DLD1 (cell line): ENCODE data around the gene RCAN1.

Source experiments
- in situ Hi-C: cut with HindIII; loops from 2 replicates; pipeline ENCODE4 v1.10.0; 2017; ENCODE audit warnings: low sequenced_read_pairs

RCAN1 gene

GRCh38 chr21:34599534-34600101 is 15.3 kb downstream of the RCAN1 start:
- in situ Hi-C loops = no loop called here

DNA sequence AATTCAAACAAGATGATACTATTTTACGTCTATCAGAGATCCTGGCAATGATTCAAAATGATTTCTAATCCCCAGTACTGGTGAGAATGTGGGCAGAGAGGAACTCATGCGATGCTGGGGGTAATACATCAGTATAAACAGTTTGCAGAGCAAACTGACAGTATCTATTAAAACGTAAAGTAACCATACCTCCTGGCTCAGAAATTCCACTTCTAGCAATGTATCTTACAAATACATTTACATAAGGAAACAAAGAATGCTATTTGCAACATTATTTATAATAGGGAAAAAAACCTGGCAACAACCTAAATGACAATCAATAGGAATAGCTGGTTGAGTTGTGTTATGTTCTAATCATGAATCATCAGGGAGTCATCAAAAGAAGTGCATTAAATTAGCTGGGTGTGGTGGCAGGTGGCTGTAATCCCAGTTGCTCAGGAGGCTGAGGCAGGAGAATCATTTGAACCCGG is 15.9 kb downstream of the RCAN1 start:
- in situ Hi-C loops = no loop called here

DNA sequence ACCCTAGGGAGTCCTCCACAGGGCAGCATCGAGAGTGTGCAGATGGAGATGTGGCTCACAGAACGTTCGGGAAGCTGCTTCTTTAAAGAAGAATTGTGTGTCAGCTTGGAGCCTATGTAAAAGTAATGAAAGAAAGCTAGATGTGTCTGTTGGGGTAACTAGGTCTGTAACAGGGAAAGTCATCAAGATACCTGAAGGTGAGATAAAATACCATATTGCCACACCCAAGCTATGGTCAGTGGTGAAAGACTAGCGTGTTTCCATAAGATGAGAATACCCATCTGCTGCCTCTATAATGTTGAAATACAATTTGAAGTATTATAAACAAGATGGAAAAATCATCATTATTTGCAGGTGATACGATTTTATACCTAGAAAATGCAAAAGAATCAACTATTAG is 17.5 kb downstream of the RCAN1 start:
- in situ Hi-C loops = no loop called here

GRCh38 chr21:34596561-34597271 is 18.2 kb downstream of the RCAN1 start:
- in situ Hi-C loops = no loop called here

DNA sequence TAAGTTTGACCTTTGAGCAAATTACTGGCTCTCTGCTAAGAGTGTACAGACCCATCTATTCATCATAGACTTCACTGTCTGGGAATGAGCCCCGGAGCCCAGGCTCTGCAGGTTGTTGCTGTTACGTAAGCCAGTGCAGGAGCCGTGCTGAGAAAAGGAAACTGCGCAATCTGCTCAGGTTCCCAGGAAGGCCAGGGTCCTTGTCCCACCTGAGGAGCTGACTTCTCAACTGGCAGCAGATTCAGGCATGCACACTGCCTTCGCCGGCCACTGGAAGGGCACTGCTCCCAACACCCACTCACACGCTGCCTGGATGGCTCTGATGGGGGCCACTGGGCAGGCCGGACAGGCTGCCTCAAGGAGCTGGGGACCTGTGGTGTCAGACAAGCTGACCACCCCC is 19.5 kb downstream of the RCAN1 start:
- in situ Hi-C loops = no loop called here

DNA sequence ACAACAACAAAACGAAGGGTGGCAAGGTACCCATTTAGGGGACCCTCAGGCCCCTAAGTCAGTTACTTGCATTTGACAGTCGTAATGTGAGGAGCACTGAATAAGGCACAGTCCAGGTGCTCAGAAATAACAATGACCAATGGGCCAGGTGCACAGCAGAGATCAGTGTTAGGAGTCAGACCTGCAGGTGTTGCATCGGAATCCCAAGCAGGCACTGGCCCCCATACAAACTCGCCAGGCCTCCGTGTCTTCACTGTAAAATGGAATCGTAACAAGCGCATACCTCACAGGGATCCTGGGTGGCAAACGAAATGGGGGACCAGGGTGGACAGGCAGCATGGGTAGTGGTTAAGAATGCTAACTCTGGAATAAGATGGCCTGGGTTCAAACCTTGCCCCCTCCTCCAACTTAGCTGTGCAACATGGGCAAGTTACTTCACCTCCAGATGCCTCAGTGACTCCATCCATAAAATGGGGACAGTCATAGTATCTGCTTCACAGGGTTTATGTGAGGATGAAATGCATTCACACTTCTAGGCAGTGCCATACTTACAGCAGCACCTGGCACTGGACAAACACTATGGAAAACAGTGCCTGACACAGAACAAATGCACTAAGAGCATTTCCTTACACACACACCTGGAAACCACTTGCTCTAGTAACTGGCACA is 20.2 kb downstream of the RCAN1 start:
- in situ Hi-C loops = no loop called here

DNA sequence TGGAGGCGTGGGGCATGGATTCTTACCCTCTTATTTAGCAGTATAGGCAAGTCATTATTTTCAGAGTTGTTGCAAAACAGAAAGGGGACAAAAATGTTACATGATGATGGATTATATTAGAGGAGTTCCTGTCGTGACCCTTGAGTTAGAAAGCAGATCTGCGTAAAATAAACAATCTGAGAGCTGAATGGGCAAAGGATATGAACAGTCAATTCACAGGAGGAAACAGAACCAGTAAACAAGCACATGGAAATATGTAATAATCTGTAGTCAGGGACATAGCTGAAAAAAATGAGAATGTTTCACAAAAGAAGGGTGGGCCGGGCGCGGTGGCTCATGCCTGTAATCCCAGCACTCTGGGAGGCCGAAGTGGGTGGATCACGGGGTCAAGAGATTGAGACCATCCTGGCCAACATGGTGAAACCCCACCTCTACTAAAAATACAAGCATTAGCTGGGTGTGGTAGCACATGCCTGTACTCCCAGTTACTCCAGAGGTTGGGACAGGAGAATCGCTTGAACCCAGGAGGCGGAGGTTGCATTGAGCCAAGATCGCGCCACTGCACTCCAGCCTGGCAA is 20.9 kb downstream of the RCAN1 start:
- in situ Hi-C loops = no loop called here

GRCh38 chr21:34593423-34593822 is 21.5 kb downstream of the RCAN1 start:
- in situ Hi-C loops = no loop called here

DNA sequence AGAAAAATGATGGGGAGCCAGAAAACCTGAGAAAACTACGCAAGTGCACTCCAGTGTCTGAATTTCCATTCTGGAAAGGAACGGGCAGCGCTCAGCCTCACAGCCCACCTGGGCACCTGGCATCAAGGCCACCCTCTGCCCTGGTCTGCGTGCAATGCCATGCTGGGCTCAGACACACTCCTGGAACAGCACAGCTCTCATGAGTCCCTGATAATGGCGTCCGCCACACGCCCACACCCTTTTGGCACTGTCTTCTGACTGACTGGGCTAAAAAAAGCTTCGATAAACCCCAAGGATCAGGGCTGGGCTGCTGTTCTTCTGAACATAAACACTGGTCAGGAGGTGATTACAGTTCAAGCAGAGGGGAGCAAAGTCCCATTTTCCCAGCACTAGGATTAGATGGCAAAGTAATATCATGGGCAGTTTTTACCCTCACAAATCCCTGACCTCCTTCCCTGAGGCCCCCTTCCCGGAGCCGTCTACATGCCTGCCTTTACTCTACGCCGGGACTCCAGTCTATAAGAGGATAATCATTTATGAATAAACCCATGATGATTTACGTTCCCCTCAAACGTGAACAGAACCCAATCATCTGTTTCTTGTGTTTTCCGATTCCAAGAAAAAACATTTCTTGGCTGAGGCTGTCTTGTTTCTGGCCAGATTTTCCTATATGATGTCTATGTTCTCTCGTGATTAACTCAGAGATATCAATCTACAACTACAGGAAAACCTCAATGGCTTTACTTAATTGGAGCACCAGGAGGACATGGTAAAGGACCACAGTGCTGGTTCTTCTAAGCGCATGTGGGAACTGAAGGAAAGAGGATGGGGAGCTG is 22.6 kb downstream of the RCAN1 start:
- in situ Hi-C loops = no loop called here

DNA sequence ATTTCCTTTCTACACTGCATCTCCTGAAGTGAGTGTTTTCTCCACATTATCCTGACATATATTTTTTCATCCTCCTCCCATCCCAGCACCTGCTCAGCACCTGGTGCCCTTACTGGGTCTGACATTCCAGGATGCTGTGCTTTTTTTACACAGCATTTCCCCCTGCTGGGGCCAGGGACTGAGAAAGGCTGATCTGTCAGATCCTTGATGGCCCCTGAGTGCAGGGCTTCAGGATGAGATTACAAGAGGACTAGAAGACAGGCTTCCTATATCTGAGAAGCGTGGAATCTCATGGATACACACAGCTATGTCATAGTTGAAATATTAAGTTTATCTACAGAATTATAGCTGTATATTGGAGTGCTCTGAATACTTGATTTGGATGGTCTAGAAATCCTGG is 24.4 kb downstream of the RCAN1 start:
- in situ Hi-C loops = no loop called here

GRCh38 chr21:34589511-34590282 is 25.2 kb downstream of the RCAN1 start:
- in situ Hi-C loops = no loop called here

DNA sequence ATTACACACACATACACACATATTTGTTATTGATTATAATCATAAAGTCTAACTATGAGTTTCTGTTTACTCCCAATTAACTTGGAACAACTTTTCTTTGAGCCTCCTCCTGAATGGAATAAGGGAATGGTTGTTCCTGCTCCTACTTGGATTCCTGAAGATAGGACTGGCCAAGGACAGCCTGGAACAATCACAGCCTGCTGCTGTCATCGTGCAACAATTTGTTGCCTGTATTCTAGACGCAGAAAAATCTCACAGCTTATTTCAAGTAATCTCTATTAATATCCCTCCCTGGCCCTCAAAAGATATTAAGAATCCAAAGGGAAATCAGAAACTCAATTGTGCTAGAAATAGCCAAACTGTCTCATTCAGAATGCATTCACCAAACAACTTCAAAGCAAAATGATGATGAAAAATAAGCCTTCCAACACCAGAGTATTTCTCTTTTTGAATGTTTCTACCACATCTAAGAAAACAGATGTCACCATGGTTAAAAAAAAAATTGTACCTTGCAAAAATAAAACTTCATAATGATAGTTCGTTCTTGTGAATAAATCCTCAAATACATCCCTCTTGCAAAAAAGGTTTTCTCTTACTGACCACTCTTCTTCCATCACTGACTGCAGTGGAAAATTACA is 30.9 kb downstream of the RCAN1 start:
- in situ Hi-C loops = no loop called here

- in situ Hi-C loops = no loop called here
Observed at GRCh38 chr21:34582506-34583150, 32.3 kb downstream of the RCAN1 start.

DNA sequence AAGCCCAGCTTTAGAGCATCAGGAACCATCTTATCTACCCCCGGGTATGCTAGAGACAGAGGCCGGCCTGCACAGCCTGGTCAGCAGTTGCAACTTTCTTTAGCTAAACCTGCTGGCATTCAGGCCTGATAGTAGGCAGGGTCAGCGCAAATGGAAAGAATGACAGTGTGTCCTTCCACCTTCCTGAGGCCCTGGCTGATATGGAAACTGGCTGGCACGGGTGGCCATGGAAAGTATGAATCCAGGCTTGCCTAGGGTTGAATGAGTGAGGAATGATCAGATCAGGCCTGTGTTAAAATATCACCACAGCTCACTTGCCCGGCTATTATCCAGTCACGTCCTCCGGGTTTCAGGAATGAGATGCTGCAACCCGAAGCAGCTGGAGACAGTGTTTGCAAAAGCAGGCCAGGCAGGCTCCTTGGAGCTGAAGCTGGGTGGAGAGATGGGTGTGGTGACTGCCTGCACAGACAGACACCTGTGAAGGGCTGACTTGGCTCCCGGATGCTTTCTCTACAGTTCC is 34.7 kb downstream of the RCAN1 start:
- in situ Hi-C loops = no loop called here

GRCh38 chr21:34579411-34579810 is 35.5 kb downstream of the RCAN1 start:
- in situ Hi-C loops = no loop called here

DNA sequence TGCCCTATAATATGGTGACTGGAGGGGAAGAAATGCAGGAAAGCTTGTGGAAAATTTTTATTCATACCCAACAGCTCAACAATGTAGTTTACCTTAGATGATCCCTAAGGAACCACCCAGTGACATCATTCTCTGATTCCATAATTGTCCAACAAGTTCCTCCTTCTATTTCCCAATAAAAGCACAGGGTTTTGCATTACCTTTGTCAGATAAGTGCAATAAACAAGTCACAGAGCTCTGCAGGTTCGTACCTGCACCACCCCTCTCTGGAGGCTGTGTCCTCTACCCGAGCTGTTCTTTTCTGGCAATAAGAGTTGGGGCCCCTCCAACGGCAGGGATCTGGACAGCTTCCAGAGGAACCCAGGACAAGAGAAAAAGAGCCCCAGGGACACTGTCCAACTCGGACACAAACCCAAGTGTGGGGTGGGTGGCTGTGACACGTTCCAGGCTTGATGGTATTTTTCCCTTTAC is 38.8 kb downstream of the RCAN1 start:
- in situ Hi-C loops = no loop called here

GRCh38 chr21:34574601-34575529 is 40.0 kb downstream of the RCAN1 start:
- in situ Hi-C loops = no loop called here

- in situ Hi-C loops = no loop called here
Observed at GRCh38 chr21:34571994-34572393, 42.9 kb downstream of the RCAN1 start.
